Measurements from ENCODE around the gene PTPN11.

GRCh38 chr12:112381883-112382796 lies 36.6 kb upstream of the PTPN11 start, which contains the start of gene HECTD4:
- TF ChIP-seq POLR2A (IDR thresholded peaks at IDR 0.05; ENCODE audit: low read length) (peak; percentile 90), GATA1 (IDR thresholded peaks at IDR 0.05; ENCODE audit: low read depth, low read length) (no peak)

Data from erythroblast (primary cell).